WI38 (cell line): Measurements from ENCODE around the gene THSD1.
A peak's percentile ranks its signal among the peaks of the same experiment; 100 is the strongest.
"Not testable (repeated sequence)": the region's sequence is repeated elsewhere in the genome, so short reads cannot be mapped to it uniquely, and the experiment has no call there.

Experiments used
- H3K4me3 ChIP-seq: 2 replicates; pipeline ENCODE4 v1.5.1; 2011; ENCODE audit warnings: low read depth, mild to moderate bottlenecking, control low read depth, low read length
- TF ChIP-seq, protein P1 (sequence below): IDR thresholded peaks from 2 replicates; pipeline ENCODE4 v1.5.1; 2012; ENCODE audit warnings: low read depth, mild to moderate bottlenecking, control low read depth, low read length

THSD1 gene

DNA sequence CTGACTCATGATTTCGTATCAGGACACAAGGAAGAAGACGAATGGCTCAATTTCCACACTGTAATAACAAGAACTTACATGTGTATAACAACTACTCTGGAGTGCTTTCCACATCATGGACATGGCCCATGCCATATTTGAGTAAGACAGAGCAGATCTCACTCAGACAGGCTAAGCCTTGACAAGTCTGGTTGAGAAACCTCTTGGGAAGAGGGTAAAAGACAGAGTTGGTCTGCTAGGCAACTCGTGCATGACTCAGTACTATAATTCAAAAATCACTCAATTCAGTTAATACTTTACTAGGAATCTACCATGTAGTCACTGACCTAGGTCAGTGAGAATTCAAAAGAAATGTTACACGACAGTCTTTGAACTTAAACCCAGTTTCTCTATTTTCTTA lies 5.7 kb upstream of the THSD1 start:
- TF ChIP-seq, protein P1, sequence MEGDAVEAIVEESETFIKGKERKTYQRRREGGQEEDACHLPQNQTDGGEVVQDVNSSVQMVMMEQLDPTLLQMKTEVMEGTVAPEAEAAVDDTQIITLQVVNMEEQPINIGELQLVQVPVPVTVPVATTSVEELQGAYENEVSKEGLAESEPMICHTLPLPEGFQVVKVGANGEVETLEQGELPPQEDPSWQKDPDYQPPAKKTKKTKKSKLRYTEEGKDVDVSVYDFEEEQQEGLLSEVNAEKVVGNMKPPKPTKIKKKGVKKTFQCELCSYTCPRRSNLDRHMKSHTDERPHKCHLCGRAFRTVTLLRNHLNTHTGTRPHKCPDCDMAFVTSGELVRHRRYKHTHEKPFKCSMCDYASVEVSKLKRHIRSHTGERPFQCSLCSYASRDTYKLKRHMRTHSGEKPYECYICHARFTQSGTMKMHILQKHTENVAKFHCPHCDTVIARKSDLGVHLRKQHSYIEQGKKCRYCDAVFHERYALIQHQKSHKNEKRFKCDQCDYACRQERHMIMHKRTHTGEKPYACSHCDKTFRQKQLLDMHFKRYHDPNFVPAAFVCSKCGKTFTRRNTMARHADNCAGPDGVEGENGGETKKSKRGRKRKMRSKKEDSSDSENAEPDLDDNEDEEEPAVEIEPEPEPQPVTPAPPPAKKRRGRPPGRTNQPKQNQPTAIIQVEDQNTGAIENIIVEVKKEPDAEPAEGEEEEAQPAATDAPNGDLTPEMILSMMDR, result no peak
- no peak overlapping the region for H3K4me3 ChIP-seq

DNA sequence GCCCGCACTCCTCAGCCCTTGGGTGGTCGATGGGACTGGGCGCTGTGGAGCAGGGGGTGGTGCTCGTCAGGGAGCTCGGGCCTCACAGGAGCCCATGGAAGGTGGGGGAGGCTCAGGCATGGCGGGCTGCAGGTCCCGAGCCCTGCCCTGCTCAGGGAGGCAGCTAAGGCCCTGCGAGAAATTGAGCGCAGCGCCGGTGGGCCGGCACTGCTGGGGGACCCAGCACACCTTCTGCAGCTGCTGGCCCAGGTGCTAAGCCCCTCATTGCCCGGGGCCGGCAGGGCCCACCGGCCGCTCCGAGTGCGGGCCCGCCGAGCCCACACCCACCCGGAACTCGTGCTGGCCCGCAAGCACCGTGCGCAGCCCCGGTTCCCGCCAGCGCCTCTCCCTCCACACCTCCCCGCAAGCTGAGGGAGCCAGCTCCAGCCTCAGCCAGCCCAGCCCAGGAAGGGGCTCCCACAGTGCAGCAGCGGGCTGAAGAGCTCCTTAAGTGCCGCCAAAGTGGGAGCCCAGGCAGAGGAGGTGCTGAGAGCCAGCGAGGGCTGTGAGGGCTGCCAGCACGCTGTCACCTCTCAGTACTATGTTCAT lies 2.2 kb upstream of the THSD1 start:
- not testable (repeated sequence) for H3K4me3 ChIP-seq

- not testable (repeated sequence) for H3K4me3 ChIP-seq
These were observed 1.5 kb upstream of the THSD1 start for GRCh38 chr13:52407436-52407835.

DNA sequence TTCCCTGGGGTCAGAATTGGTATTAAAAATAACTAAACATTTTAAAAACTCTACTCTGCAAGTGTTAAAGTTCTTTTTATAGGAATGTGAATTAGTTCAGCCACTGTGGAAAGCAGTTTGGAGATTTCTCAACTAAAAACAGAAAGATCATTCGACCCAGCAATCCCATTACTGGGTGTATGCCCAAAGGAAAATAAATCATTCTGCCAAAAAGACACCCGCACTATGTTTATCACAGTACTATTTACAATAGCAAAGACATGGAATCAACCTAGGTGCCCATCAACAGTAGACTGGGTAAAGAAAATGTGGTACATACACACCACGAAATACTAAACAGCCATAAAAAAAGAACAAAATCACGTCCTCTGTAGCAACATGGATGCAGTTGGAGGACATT lies 657 bp upstream of the THSD1 start:
- TF ChIP-seq, protein P1, result no peak
- H3K4me3 ChIP-seq, result peak overlapping the region; percentile 75

DNA sequence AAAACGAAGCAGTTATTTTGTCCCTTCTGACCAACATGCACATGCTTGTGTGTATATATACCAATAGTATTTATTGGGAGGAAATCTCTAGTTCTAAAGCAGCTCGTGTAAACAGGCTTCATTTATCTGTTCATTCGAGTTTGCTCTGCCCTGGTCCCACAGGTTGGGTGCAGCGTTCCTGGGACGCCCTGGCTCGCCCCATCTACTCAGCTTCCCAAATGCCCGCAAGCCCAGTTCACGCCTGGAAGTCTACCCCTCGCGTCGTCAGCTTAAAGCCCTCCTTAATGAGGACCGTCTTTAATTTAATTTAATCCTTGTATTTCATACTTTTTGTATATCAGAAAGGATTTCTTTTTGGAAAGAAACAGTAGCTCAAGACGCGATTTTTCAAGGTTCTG lies 604 bp downstream of the THSD1 start:
- TF ChIP-seq, protein P1, result no peak

GRCh38 chr13:52399708-52400107 lies 6.3 kb downstream of the THSD1 start:
- no peak overlapping the region for H3K4me3 ChIP-seq
- TF ChIP-seq, protein P1, result no peak

More for the DNA sequence above, 604 bp downstream of the THSD1 start:
- H3K4me3 ChIP-seq, result peak overlapping the region; percentile 75

GRCh38 chr13:52399046-52399445 lies 6.9 kb downstream of the THSD1 start:
- TF ChIP-seq, protein P1, result no peak

DNA sequence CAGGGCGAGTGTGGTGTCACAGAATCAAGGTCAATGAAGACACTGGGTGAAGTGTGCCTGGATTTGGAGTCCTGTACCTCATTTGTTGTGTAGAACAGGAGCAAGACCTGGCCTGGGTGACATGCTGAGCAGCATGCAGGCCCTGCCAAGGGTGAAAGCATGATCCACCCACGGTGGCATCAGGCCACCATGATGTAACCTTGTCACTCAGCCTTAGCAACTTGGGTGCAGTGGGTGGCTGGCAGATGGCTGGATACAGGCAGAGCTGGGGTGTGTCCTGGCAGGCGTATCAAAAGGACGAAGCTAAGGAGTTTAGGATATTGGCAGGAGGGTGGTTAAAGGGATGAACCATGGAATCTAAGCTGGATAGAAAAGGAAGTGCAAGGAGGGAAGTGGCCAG lies 10.3 kb downstream of the THSD1 start:
- TF ChIP-seq, protein P1, result no peak
- no peak overlapping the region for H3K4me3 ChIP-seq

More at GRCh38 chr13:52399046-52399445, 6.9 kb downstream of the THSD1 start:
- H3K4me3 ChIP-seq, result no peak overlapping the region

GRCh38 chr13:52394586-52394985 lies 11.4 kb downstream of the THSD1 start:
- H3K4me3 ChIP-seq, result no peak overlapping the region
- TF ChIP-seq, protein P1, result no peak
